SK-N-SH (cell line): Measurements from ENCODE around the gene SLC44A2.

Experiments
- CTCF ChIP-seq: fragments of 200-600 bp; sonication (generic); IDR thresholded peaks from 2 replicates; pipeline ENCODE4 v1.6.1; 2017; ENCODE audit warnings: antibody characterized with exemption, mild to moderate bottlenecking, moderate library complexity
- EZH2phosphoT487 ChIP-seq: fragments of 200-600 bp; sonication (generic); IDR thresholded peaks from 2 replicates; pipeline ENCODE4 v1.6.1; 2017; ENCODE audit warnings: low read depth, mixed run types, mild to moderate bottlenecking, antibody characterized with exemption, moderate library complexity, borderline replicate concordance
- GABPA ChIP-seq: IDR thresholded peaks from 2 replicates; pipeline ENCODE4 v1.4.0; 2012; ENCODE audit warnings: low read depth, mild to moderate bottlenecking
- RAD21 ChIP-seq: IDR thresholded peaks from 2 replicates; pipeline ENCODE4 v1.6.1; 2012; ENCODE audit warnings: mild to moderate bottlenecking, low read length
- SIN3A ChIP-seq: IDR thresholded peaks from 2 replicates; pipeline ENCODE4 v1.6.1; 2012; ENCODE audit warnings: low read depth, mild to moderate bottlenecking, low read length, moderate library complexity, borderline replicate concordance
- SMC3 ChIP-seq: IDR thresholded peaks from 2 replicates; pipeline ENCODE4 v1.6.1; 2012; ENCODE audit warnings: low read depth, low read length, improper control_type of control experiment

DNA sequence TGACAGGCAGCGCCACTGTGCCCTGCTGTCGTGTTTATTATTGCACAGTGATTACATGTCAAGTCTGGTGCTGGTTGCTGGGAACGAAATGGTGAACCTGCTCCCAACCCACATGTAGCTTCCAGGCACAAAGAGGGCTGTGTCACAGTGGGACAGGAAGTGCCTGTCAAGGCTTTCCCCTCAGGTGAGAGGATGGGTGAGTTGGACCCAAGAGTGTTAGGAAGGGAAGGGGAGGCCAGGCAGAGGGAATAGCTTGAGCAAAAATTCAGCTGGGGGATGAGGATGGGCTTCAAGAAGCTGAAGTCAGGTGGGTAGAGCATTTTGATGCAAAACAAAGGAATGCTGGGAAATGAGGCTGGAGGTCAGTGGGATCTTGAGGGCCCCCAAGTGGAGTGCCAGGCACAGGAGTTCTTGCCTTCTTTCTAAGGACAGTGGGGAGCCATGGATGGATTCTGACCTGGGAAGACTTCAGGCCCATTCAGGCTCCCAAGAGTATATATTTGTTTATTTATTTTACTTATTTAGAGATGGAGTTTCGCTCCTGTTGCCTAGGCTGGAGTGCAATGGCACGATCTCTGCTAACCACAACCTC is 67.4 kb downstream of the SLC44A2 start:
- TF ChIP-seq CTCF (no peak), SMC3 (no peak), GABPA (no peak), EZH2phosphoT487 (no peak), SIN3A (no peak), RAD21 (no peak)
